KMS-11 (cell line): Measurements from ENCODE around the gene TRPM6.

Experiments
- H2AFZ ChIP-seq: fragments of 200-600 bp; sonication (generic); 2 replicates; pipeline ENCODE4 v1.6.1; 2016; ENCODE audit warnings: antibody characterized with exemption, mixed run types, low read depth
- H3K27ac ChIP-seq: fragments of 200-600 bp; sonication (generic); 2 replicates; pipeline ENCODE4 v1.6.1; 2016; ENCODE audit warnings: mild to moderate bottlenecking, mixed run types
- H3K27me3 ChIP-seq: fragments of 200-600 bp; sonication (generic); 2 replicates; pipeline ENCODE4 v1.6.1; 2017; ENCODE audit warnings: mild to moderate bottlenecking, low read depth, mixed run types, moderate library complexity; ENCODE audit not compliant: insufficient read depth
- H3K36me3 ChIP-seq: fragments of 200-600 bp; sonication (generic); 2 replicates; pipeline ENCODE4 v1.6.1; 2017; ENCODE audit warnings: mild to moderate bottlenecking, mixed run types; ENCODE audit not compliant: insufficient read depth
- H3K4me1 ChIP-seq: fragments of 200-600 bp; sonication (generic); 2 replicates; pipeline ENCODE4 v1.6.1; 2016; ENCODE audit warnings: mild to moderate bottlenecking, low read depth, mixed run types; ENCODE audit not compliant: poor library complexity, severe bottlenecking
- H3K4me2 ChIP-seq: fragments of 200-600 bp; sonication (generic); 2 replicates; pipeline ENCODE4 v1.7.0; 2016; ENCODE audit warnings: mild to moderate bottlenecking, mixed run types
- H3K4me3 ChIP-seq: fragments of 200-600 bp; sonication (generic); IDR thresholded peaks from 2 replicates; pipeline ENCODE4 v1.6.1; 2017; ENCODE audit warnings: low read depth, low read length, mixed read lengths; ENCODE audit not compliant: insufficient read depth
- H3K79me2 ChIP-seq: fragments of 200-600 bp; sonication (generic); 2 replicates; pipeline ENCODE4 v1.6.1; 2016; ENCODE audit warnings: low read depth, mixed run types; ENCODE audit not compliant: insufficient read depth
- H3K9ac ChIP-seq: fragments of 200-600 bp; sonication (generic); 2 replicates; pipeline ENCODE4 v1.6.1; 2016; ENCODE audit warnings: mild to moderate bottlenecking, mixed run types
- H4K20me1 ChIP-seq: fragments of 200-600 bp; sonication (generic); 2 replicates; pipeline ENCODE4 v1.6.1; 2016; ENCODE audit warnings: mild to moderate bottlenecking, mixed run types; ENCODE audit not compliant: insufficient read depth
- TF ChIP-seq, protein P1 (sequence below): fragments of 200-600 bp; sonication (generic); conservative IDR thresholded peaks from 2 replicates; pipeline ENCODE4 v1.6.1; 2017; ENCODE audit warnings: low read depth, mild to moderate bottlenecking, antibody characterized with exemption, low read length, moderate library complexity, mixed read lengths

The TRPM6 gene, protein sequence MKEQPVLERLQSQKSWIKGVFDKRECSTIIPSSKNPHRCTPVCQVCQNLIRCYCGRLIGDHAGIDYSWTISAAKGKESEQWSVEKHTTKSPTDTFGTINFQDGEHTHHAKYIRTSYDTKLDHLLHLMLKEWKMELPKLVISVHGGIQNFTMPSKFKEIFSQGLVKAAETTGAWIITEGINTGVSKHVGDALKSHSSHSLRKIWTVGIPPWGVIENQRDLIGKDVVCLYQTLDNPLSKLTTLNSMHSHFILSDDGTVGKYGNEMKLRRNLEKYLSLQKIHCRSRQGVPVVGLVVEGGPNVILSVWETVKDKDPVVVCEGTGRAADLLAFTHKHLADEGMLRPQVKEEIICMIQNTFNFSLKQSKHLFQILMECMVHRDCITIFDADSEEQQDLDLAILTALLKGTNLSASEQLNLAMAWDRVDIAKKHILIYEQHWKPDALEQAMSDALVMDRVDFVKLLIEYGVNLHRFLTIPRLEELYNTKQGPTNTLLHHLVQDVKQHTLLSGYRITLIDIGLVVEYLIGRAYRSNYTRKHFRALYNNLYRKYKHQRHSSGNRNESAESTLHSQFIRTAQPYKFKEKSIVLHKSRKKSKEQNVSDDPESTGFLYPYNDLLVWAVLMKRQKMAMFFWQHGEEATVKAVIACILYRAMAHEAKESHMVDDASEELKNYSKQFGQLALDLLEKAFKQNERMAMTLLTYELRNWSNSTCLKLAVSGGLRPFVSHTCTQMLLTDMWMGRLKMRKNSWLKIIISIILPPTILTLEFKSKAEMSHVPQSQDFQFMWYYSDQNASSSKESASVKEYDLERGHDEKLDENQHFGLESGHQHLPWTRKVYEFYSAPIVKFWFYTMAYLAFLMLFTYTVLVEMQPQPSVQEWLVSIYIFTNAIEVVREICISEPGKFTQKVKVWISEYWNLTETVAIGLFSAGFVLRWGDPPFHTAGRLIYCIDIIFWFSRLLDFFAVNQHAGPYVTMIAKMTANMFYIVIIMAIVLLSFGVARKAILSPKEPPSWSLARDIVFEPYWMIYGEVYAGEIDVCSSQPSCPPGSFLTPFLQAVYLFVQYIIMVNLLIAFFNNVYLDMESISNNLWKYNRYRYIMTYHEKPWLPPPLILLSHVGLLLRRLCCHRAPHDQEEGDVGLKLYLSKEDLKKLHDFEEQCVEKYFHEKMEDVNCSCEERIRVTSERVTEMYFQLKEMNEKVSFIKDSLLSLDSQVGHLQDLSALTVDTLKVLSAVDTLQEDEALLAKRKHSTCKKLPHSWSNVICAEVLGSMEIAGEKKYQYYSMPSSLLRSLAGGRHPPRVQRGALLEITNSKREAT (N-terminal part only)

GRCh38 chr9:74887041-74887980, at the start of gene TRPM6:
Gene TRPM6 (minus strand): TSS chr9:74887921. CDS start chr9:74887856, 65 bp downstream.
- Histone ChIP-seq H3K27me3 (no peaks in the 10 kb centered on the region), H3K9ac (no peak within 1 kb of the TSS), H3K79me2 (no peaks in the 10 kb centered on the region), H3K4me2 (no peak within 1 kb of the TSS), H3K4me1 (no peaks in the 10 kb centered on the region), H4K20me1 (no peaks in the 10 kb centered on the region), H3K36me3 (no peaks in the 10 kb centered on the region), H3K4me3 (no peak within 1 kb of the TSS), H3K27ac (no peak within 1 kb of the TSS), H2AFZ (no peak within 1 kb of the TSS)
- TF ChIP-seq, protein P1, sequence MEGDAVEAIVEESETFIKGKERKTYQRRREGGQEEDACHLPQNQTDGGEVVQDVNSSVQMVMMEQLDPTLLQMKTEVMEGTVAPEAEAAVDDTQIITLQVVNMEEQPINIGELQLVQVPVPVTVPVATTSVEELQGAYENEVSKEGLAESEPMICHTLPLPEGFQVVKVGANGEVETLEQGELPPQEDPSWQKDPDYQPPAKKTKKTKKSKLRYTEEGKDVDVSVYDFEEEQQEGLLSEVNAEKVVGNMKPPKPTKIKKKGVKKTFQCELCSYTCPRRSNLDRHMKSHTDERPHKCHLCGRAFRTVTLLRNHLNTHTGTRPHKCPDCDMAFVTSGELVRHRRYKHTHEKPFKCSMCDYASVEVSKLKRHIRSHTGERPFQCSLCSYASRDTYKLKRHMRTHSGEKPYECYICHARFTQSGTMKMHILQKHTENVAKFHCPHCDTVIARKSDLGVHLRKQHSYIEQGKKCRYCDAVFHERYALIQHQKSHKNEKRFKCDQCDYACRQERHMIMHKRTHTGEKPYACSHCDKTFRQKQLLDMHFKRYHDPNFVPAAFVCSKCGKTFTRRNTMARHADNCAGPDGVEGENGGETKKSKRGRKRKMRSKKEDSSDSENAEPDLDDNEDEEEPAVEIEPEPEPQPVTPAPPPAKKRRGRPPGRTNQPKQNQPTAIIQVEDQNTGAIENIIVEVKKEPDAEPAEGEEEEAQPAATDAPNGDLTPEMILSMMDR = no peak

DNA sequence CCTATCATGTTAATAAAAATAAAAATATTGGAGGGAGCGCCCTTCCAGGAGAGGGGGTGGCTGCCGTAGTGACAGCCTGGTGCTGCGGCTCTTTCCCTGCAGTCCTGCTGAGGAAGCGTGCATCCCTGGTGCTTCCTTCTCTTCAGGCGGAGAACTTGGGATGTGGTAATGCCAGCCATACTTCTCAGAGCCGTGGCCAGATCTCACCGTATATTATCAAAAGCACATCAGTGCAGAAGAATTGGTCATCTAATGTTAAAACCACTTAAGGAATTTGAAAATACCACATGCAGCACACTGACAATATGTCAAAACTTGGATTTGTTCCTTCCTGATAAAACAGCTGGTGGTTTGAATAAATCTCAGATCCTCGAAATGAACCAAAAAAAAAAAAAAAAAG, 47.3 kb upstream of the TRPM6 start:
- TF ChIP-seq, protein P1 = no peak
- Histone ChIP-seq H3K4me1 (no peaks in the 10 kb centered on the region), H3K36me3 (no peaks in the 10 kb centered on the region), H3K4me2 (no peak overlapping the region), H4K20me1 (no peaks in the 10 kb centered on the region), H3K4me3 (no peak overlapping the region), H3K27ac (no peak overlapping the region), H3K9ac (no peak overlapping the region), H3K27me3 (no peaks in the 10 kb centered on the region), H3K79me2 (no peaks in the 10 kb centered on the region), H2AFZ (no peak overlapping the region)

DNA sequence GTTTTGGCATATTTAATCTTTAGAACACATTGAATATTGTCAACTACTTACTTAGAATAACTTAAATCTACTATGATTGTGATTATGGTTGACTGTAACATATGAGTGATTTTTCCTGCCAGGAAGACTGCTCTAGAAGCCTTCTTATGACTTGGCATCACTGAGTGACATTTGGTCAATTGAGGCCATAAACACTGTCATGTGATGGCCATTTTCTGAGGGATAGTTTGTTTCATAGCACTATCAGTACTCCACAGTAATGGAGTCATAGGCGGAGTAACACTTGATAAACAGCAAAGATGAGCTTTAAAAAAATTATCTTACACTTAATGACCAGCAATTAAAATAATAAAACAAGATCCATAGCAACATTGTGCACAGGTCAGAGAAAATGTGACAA, 34.0 kb upstream of the TRPM6 start:
- no peaks in the 10 kb centered on the region for H3K79me2 ChIP-seq
- H3K9ac ChIP-seq = no peak overlapping the region
- TF ChIP-seq, protein P1 = no peak
- H4K20me1 ChIP-seq = no peaks in the 10 kb centered on the region
- no peaks in the 10 kb centered on the region for H3K4me1 ChIP-seq
- no peak overlapping the region for H2AFZ ChIP-seq
- no peaks in the 10 kb centered on the region for H3K36me3 ChIP-seq
- H3K4me3 ChIP-seq = no peak overlapping the region
- H3K27ac ChIP-seq = no peak overlapping the region
- no peak overlapping the region for H3K4me2 ChIP-seq
- no peaks in the 10 kb centered on the region for H3K27me3 ChIP-seq
